NCI-H2196 (cell line): ENCODE data around the gene CASP4.

Source experiments
- DNase-seq: peaks from one replicate; lab custom pipeline; 2025; ENCODE audit not compliant: unreplicated experiment; lab: John Stamatoyannopoulos, UW

The CASP4 gene

DNA sequence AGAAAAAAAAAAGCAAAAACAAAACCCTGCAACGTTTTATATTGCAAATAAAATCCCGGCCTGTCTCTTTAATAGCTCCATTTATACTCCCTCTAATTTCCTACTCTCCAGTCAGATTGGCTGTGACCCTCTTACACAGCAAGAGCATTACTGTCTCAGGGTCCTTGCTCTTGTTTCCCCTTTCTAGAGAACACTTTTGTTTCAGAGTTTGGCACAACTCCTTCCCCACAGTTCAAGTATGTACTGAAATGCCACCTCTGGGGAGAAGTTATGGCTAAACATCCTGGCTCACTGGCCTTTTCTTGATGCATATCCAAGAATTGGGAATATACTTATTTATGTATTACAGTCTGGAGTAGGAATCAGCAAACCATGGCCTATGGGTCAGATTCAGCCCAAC is 72.7 kb downstream of the CASP4 start:
- no peak for DNase-seq

DNA sequence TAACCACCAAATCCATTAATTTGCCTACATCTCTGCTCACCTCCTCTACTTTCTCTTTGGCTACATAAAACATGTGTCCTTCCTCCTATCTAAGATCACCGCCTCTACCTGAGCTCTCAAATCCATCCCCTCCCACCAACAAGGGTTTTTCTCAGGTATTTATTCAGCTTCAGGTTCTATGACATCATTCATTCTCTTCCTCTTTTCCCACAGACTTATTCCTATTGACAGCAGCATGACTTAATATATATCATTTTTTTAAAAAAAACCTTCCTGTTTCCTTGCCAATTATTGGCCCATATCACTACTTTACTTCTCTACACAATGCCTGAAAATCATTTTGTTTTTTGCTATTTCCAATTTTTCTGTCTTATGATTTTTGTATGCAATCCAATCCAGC is 74.5 kb downstream of the CASP4 start:
- DNase-seq: no peak
